ENCODE measurements around the gene TNFSF15.

GRCh38 chr9:114803479-114804265 is 2.2 kb downstream of the TNFSF15 start:
- TF ChIP-seq CTCF (IDR thresholded peaks at IDR 0.05) (no peak), EP300 (IDR thresholded peaks at IDR 0.05) (no peak)
